Trophoblast cell (in vitro differentiated cells and primary cell): Measurements from ENCODE around the gene CNTNAP1.

ENCODE experiments used
- DNase-seq, 2 donors: peaks; one replicate each; pipeline ENCODE4 v3.0.0-alpha.2; 2016
- H2AFZ ChIP-seq: 2 replicates; pipeline ENCODE4 v1.6.1; 2013; ENCODE audit warnings: low read length, moderate library complexity, mild to moderate bottlenecking; ENCODE audit not compliant: insufficient read depth, poor library complexity
- H2AK5ac ChIP-seq: 2 replicates; pipeline ENCODE4 v1.6.1; 2013; ENCODE audit warnings: mild to moderate bottlenecking, low read length
- H2BK120ac ChIP-seq: 2 replicates; pipeline ENCODE4 v1.6.1; 2013; ENCODE audit warnings: low read length, mild to moderate bottlenecking, moderate library complexity; ENCODE audit not compliant: insufficient read depth, poor library complexity
- H2BK12ac ChIP-seq: 2 replicates; pipeline ENCODE4 v1.6.1; 2013; ENCODE audit warnings: mild to moderate bottlenecking, low read length, moderate library complexity
- H2BK5ac ChIP-seq: 2 replicates; pipeline ENCODE4 v1.6.1; 2013; ENCODE audit warnings: low read length, low read depth, moderate library complexity, mild to moderate bottlenecking; ENCODE audit not compliant: poor library complexity
- H3K14ac ChIP-seq: 2 replicates; pipeline ENCODE4 v1.6.1; 2013; ENCODE audit warnings: mild to moderate bottlenecking, low read length
- H3K18ac ChIP-seq: 2 replicates; pipeline ENCODE4 v1.6.1; 2013; ENCODE audit warnings: mild to moderate bottlenecking, low read length
- H3K23ac ChIP-seq: 2 replicates; pipeline ENCODE4 v1.6.1; 2013; ENCODE audit warnings: low read length
- H3K27ac ChIP-seq: 2 replicates; pipeline ENCODE4 v1.5.1; 2013; ENCODE audit warnings: low read depth, mild to moderate bottlenecking, inconsistent platforms, low read length, moderate library complexity
- H3K27me3 ChIP-seq: 2 replicates; pipeline ENCODE4 v1.6.1; 2013; ENCODE audit warnings: inconsistent platforms, mild to moderate bottlenecking, low read length, moderate library complexity; ENCODE audit not compliant: insufficient read depth
- H3K36me3 ChIP-seq, 2 experiments: 1 replicate in 1 of 2; 2 replicates in 1 of 2; pipeline ENCODE4 v1.6.1; 2013; ENCODE audit warnings: low read length in 2 of 2, mild to moderate bottlenecking in 2 of 2, moderate library complexity in 1 of 2; ENCODE audit not compliant: insufficient read depth in 2 of 2, control insufficient read depth in 1 of 2
- H3K4ac ChIP-seq: 2 replicates; pipeline ENCODE4 v1.6.1; 2013; ENCODE audit warnings: low read depth, mild to moderate bottlenecking, low read length, moderate library complexity
- H3K4me1 ChIP-seq, 2 experiments: 1 replicate in 1 of 2; 2 replicates in 1 of 2; pipeline ENCODE4 v1.6.1; 2013; ENCODE audit warnings: low read length in 2 of 2, mild to moderate bottlenecking in 2 of 2, moderate library complexity in 1 of 2; ENCODE audit not compliant: insufficient read depth in 2 of 2, control insufficient read depth in 1 of 2
- H3K4me2 ChIP-seq: 2 replicates; pipeline ENCODE4 v1.6.1; 2013; ENCODE audit warnings: inconsistent platforms, mild to moderate bottlenecking, low read length, moderate library complexity
- H3K4me3 ChIP-seq: 2 replicates; pipeline ENCODE4 v1.5.1; 2013; ENCODE audit warnings: mild to moderate bottlenecking, low read depth, low read length, inconsistent platforms
- H3K79me1 ChIP-seq: one replicate; pipeline ENCODE4 v1.6.1; 2013; ENCODE audit warnings: low read length
- H3K79me2 ChIP-seq: 2 replicates; pipeline ENCODE4 v1.6.1; 2013; ENCODE audit warnings: low read length, mild to moderate bottlenecking; ENCODE audit not compliant: control insufficient read depth, insufficient read depth, poor library complexity
- H3K9ac ChIP-seq: 2 replicates; pipeline ENCODE4 v1.6.1; 2013; ENCODE audit warnings: mild to moderate bottlenecking, low read length
- H3K9me3 ChIP-seq: 2 replicates; pipeline ENCODE4 v1.6.1; 2013; ENCODE audit warnings: low read depth, mild to moderate bottlenecking, control low read depth, inconsistent platforms, low read length; ENCODE audit not compliant: insufficient read depth
- H4K12ac ChIP-seq: 2 replicates; pipeline ENCODE4 v1.6.1; 2013; ENCODE audit warnings: low read depth, mild to moderate bottlenecking, low read length, moderate library complexity
- H4K8ac ChIP-seq: 2 replicates; pipeline ENCODE4 v1.6.1; 2013; ENCODE audit warnings: low read depth, mild to moderate bottlenecking, low read length, moderate library complexity
- H4K91ac ChIP-seq: one replicate; pipeline ENCODE4 v1.6.1; 2013; ENCODE audit warnings: low read depth, mild to moderate bottlenecking, low read length, moderate library complexity
- WGBS: extraction: QIAGEN DNeasy Blood & Tissue Kit; methylation state at CpG from one replicate; pipeline ENCODE4 v1.1.7; 2013; ENCODE audit warnings: missing lambda C conversion rate; ENCODE audit not compliant: insufficient read length, insufficient coverage; ENCODE audit errors: extremely low coverage; 5-methylcytosine and 5-hydroxymethylcytosine counted together

CNTNAP1 gene

GRCh38 chr17:42642336-42642735, 40.0 kb upstream of the CNTNAP1 start:
- Histone ChIP-seq H3K4ac (no peak overlapping the region), H3K79me1 (no peaks in the 10 kb centered on the region), H2BK5ac (no peak overlapping the region), H3K23ac (no peak overlapping the region), H3K4me2 (no peak overlapping the region), H2AFZ (no peak overlapping the region), H2BK12ac (no peak overlapping the region), H3K27me3 (no peaks in the 10 kb centered on the region), H4K12ac (no peak overlapping the region), H3K18ac (no peak overlapping the region), H3K9ac (no peak overlapping the region), H3K4me3 (no peak overlapping the region), H4K91ac (no peak overlapping the region), H3K36me3 (no peaks in the 10 kb centered on the region), H4K8ac (no peak overlapping the region), H3K79me2 (no peaks in the 10 kb centered on the region), H2BK120ac (no peak overlapping the region), H3K14ac (no peak overlapping the region), H3K27ac (no peak overlapping the region), H3K4me1 (no peaks in the 10 kb centered on the region), H3K9me3 (peaks cover 2% of the 10 kb centered on the region), H2AK5ac (no peak overlapping the region)
- no CpG with 5 or more reads among the region's 2 CpGs for WGBS
- DNase-seq = no peak

- no peaks in the 10 kb centered on the region for H3K27me3 ChIP-seq
- no peak overlapping the region for H3K4me3 ChIP-seq
- no peak overlapping the region for H2AFZ ChIP-seq
- no peak overlapping the region for H3K9ac ChIP-seq
- no peaks in the 10 kb centered on the region for H3K9me3 ChIP-seq
- no peak overlapping the region for H2BK120ac ChIP-seq
- no peaks in the 10 kb centered on the region for H3K4me1 ChIP-seq
- no peak overlapping the region for H4K8ac ChIP-seq
- no peak overlapping the region for H3K4ac ChIP-seq
- H2AK5ac ChIP-seq = no peak overlapping the region
- H3K79me1 ChIP-seq = no peaks in the 10 kb centered on the region
- H3K23ac ChIP-seq = no peak overlapping the region
- H3K14ac ChIP-seq = no peak overlapping the region
- no peak overlapping the region for H4K12ac ChIP-seq
- no peaks in the 10 kb centered on the region for H3K36me3 ChIP-seq
- no peak overlapping the region for H3K4me2 ChIP-seq
- H3K79me2 ChIP-seq = no peaks in the 10 kb centered on the region
- H3K18ac ChIP-seq = no peak overlapping the region
- H2BK5ac ChIP-seq = no peak overlapping the region
- H2BK12ac ChIP-seq = no peak overlapping the region
- no peak for DNase-seq
- WGBS = no CpG with 5 or more reads among the region's 5 CpGs
- no peak overlapping the region for H3K27ac ChIP-seq
- no peak overlapping the region for H4K91ac ChIP-seq
Measured at GRCh38 chr17:42647778-42648177, 34.6 kb upstream of the CNTNAP1 start.

DNA sequence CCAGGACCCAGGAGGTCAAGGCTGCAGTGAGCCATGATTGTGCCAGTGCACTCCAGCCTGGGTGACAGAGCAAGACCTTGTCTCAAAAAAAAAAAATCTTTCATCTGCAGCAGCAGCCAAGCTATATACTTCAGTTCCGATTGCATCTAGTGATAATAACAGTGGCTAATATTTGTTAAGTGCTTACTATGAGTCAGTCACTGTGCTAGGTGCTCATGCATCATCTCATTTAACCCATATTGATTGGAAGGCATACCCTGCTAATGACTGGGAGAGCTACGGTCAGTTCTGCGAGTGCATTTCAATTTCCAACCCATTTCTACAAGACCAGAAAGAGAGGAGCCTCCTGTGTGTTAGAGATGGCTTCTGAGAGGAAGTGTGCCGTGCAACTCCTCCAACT, 30.9 kb upstream of the CNTNAP1 start:
- H3K9ac ChIP-seq = no peak overlapping the region
- H3K4me2 ChIP-seq = no peak overlapping the region
- no peak overlapping the region for H3K4ac ChIP-seq
- no peak overlapping the region for H4K91ac ChIP-seq
- no peak overlapping the region for H3K14ac ChIP-seq
- no peak overlapping the region for H2BK5ac ChIP-seq
- no peak overlapping the region for H2BK120ac ChIP-seq
- peaks cover 4% of the 10 kb centered on the region for H3K79me1 ChIP-seq
- H3K27ac ChIP-seq = no peak overlapping the region
- H3K9me3 ChIP-seq = no peaks in the 10 kb centered on the region
- no peaks in the 10 kb centered on the region for H3K36me3 ChIP-seq
- no peaks in the 10 kb centered on the region for H3K79me2 ChIP-seq
- WGBS = no CpG with 5 or more reads among the region's 4 CpGs
- DNase-seq = peak; percentile 23 to 62
- no peak overlapping the region for H2BK12ac ChIP-seq
- no peak overlapping the region for H4K8ac ChIP-seq
- no peak overlapping the region for H3K18ac ChIP-seq
- no peak overlapping the region for H4K12ac ChIP-seq
- H3K4me1 ChIP-seq = peaks cover 4 to 11% of the 10 kb centered on the region in 2 experiments
- no peak overlapping the region for H2AK5ac ChIP-seq
- no peak overlapping the region for H3K23ac ChIP-seq
- no peak overlapping the region for H3K4me3 ChIP-seq
- H3K27me3 ChIP-seq = no peaks in the 10 kb centered on the region
- no peak overlapping the region for H2AFZ ChIP-seq

- H3K4me1 ChIP-seq = peaks cover 4 to 11% of the 10 kb centered on the region in 2 experiments
- H4K12ac ChIP-seq = peak overlapping the region; percentile 49
- no peaks in the 10 kb centered on the region for H3K9me3 ChIP-seq
- peak overlapping the region; percentile 57 for H3K4me2 ChIP-seq
- H2BK120ac ChIP-seq = peak overlapping the region; percentile 54
- H2BK12ac ChIP-seq = peak overlapping the region; percentile 84
- no peaks in the 10 kb centered on the region for H3K36me3 ChIP-seq
- H2AK5ac ChIP-seq = no peak overlapping the region
- peaks cover 4% of the 10 kb centered on the region for H3K79me1 ChIP-seq
- peak overlapping the region; percentile 43 for H3K27ac ChIP-seq
- H3K9ac ChIP-seq = no peak overlapping the region
- DNase-seq = peak; percentile 42 to 57
- H3K27me3 ChIP-seq = no peaks in the 10 kb centered on the region
- no CpG with 5 or more reads among the region's 42 CpGs for WGBS
- H4K91ac ChIP-seq = peak overlapping the region; percentile 73
- peak overlapping the region; percentile 84 for H3K14ac ChIP-seq
- H3K4ac ChIP-seq = no peak overlapping the region
- H3K18ac ChIP-seq = peak overlapping the region; percentile 79
- H2BK5ac ChIP-seq = peak overlapping the region; percentile 23
- H3K23ac ChIP-seq = no peak overlapping the region
- peak overlapping the region; percentile 56 for H2AFZ ChIP-seq
- H3K4me3 ChIP-seq = no peak overlapping the region
- H3K79me2 ChIP-seq = no peaks in the 10 kb centered on the region
- H4K8ac ChIP-seq = peak overlapping the region; percentile 91
Measured at GRCh38 chr17:42653179-42654124, 28.9 kb upstream of the CNTNAP1 start.
